GM12891 (cell line): ENCODE results near the gene KLF16.

Experiments used
- PAX5 ChIP-seq: IDR thresholded peaks from 2 replicates; pipeline ENCODE4 v1.6.1; 2011; ENCODE audit warnings: low read length, moderate library complexity, mild to moderate bottlenecking; ENCODE audit not compliant: insufficient read depth, severe bottlenecking
- POLR2A ChIP-seq: IDR thresholded peaks from 2 replicates; pipeline ENCODE4 v1.6.1; 2011; ENCODE audit warnings: low read depth, low read length, control low read depth
- POLR2AphosphoS5 ChIP-seq: IDR thresholded peaks from 2 replicates; pipeline ENCODE4 v1.6.1; 2011; ENCODE audit warnings: low read depth, low read length, control low read depth
- POU2F2 ChIP-seq: IDR thresholded peaks from 2 replicates; pipeline ENCODE4 v1.6.1; 2011; ENCODE audit warnings: low read depth, mild to moderate bottlenecking, control low read depth, low read length, moderate library complexity
- SPI1 ChIP-seq: IDR thresholded peaks from 2 replicates; pipeline ENCODE4 v1.6.1; 2011; ENCODE audit warnings: low read depth, low read length, control low read depth
- TAF1 ChIP-seq: IDR thresholded peaks from 2 replicates; pipeline ENCODE4 v1.6.1; 2011; ENCODE audit warnings: low read depth, low read length, control low read depth

- TF ChIP-seq POLR2A (no peak), POLR2AphosphoS5 (no peak), TAF1 (no peak), PAX5 (no peak), SPI1 (no peak), POU2F2 (no peak)
Measured at GRCh38 chr19:1811472-1811894, 51.9 kb downstream of the KLF16 start.
